Dendritic cell treated with granulocyte-macrophage colony-stimulating factor and Interleukin-4, amounts not matched to agents 40 ng/mL and 50 ng/mL, for 4 days (primary cell): Measurements from ENCODE around the gene RLN3.

Experiments
- H3K27ac Mint-ChIP-seq: one replicate; pipeline ENCODE4 v1.8.0; 2022; ENCODE audit warnings: mild to moderate bottlenecking, mixed read lengths
- H3K27me3 Mint-ChIP-seq: one replicate; pipeline ENCODE4 v1.8.0; 2022; ENCODE audit warnings: mild to moderate bottlenecking, mixed read lengths
- H3K36me3 Mint-ChIP-seq: one replicate; pipeline ENCODE4 v1.8.0; 2022; ENCODE audit warnings: low read depth, mixed read lengths
- H3K4me1 Mint-ChIP-seq: one replicate; pipeline ENCODE4 v1.8.0; 2022; ENCODE audit warnings: low read depth, mixed read lengths
- H3K4me3 Mint-ChIP-seq: one replicate; pipeline ENCODE4 v1.8.0; 2022; ENCODE audit warnings: mild to moderate bottlenecking, moderate library complexity, mixed read lengths
- H3K9me3 Mint-ChIP-seq: one replicate; pipeline ENCODE4 v1.8.0; 2022; ENCODE audit warnings: mixed read lengths
- intact Hi-C: fragments of 100-400 bp; cut with micrococcal nuclease; formaldehyde crosslinking; loops from one replicate; pipeline ENCODE4 v1.15.0; 2022

Gene RLN3

GRCh38 chr19:13985771-13986347 is 42.1 kb upstream of the RLN3 start:
- Mint-ChIP-seq H3K4me1 (peaks cover 77% of the 10 kb centered on the region), H3K27me3 (no peaks in the 10 kb centered on the region), H3K9me3 (no peaks in the 10 kb centered on the region), H3K4me3 (peak overlapping the region; percentile 61), H3K27ac (peak overlapping the region; percentile 100), H3K36me3 (peaks cover 55% of the 10 kb centered on the region)
- intact Hi-C loops = loop anchor here (2.0 to 5.0 kb wide), 2 partner anchors 19 to 46 kb away; partner anchors contain the start of gene IL27RA

GRCh38 chr19:13986348-13986904 is 41.5 kb upstream of the RLN3 start:
- Mint-ChIP-seq H3K27me3 (no peaks in the 10 kb centered on the region), H3K27ac (peak overlapping the region; percentile 100), H3K4me1 (peaks cover 76% of the 10 kb centered on the region), H3K9me3 (no peaks in the 10 kb centered on the region), H3K36me3 (peaks cover 57% of the 10 kb centered on the region), H3K4me3 (peak overlapping the region; percentile 73)
- intact Hi-C loops = loop anchor here (2.0 to 5.0 kb wide), 2 partner anchors 18 to 46 kb away; partner anchors contain the start of gene IL27RA

- peak overlapping the region; percentile 73 for H3K4me3 Mint-ChIP-seq
- H3K36me3 Mint-ChIP-seq = peaks cover 57% of the 10 kb centered on the region
- no peaks in the 10 kb centered on the region for H3K9me3 Mint-ChIP-seq
- H3K4me1 Mint-ChIP-seq = peaks cover 68% of the 10 kb centered on the region
- H3K27ac Mint-ChIP-seq = peak overlapping the region; percentile 100
- H3K27me3 Mint-ChIP-seq = no peaks in the 10 kb centered on the region
- intact Hi-C loops = loop anchor here (2.0 to 5.0 kb wide), 2 partner anchors 18 to 45 kb away; partner anchors contain the start of gene IL27RA
Observed at GRCh38 chr19:13987101-13987890, 40.7 kb upstream of the RLN3 start.

- intact Hi-C loops = loop anchor here (5.0 kb wide), 1 partner anchor 43 kb away; the partner anchor contains the start of gene IL27RA
- no peaks in the 10 kb centered on the region for H3K9me3 Mint-ChIP-seq
- peak overlapping the region; percentile 100 for H3K27ac Mint-ChIP-seq
- peaks cover 65% of the 10 kb centered on the region for H3K4me1 Mint-ChIP-seq
- peaks cover 60% of the 10 kb centered on the region for H3K36me3 Mint-ChIP-seq
- no peak overlapping the region for H3K4me3 Mint-ChIP-seq
- H3K27me3 Mint-ChIP-seq = no peaks in the 10 kb centered on the region
Observed at GRCh38 chr19:13989487-13989886, 38.5 kb upstream of the RLN3 start.

- H3K36me3 Mint-ChIP-seq = peaks cover 64% of the 10 kb centered on the region
- H3K4me3 Mint-ChIP-seq = no peak overlapping the region
- H3K9me3 Mint-ChIP-seq = no peaks in the 10 kb centered on the region
- peaks cover 63% of the 10 kb centered on the region for H3K4me1 Mint-ChIP-seq
- intact Hi-C loops = no loop called here
- H3K27me3 Mint-ChIP-seq = no peaks in the 10 kb centered on the region
- peak overlapping the region; percentile 100 for H3K27ac Mint-ChIP-seq
Observed at GRCh38 chr19:13990085-13990484, 37.9 kb upstream of the RLN3 start.

- no peak overlapping the region for H3K4me3 Mint-ChIP-seq
- no peaks in the 10 kb centered on the region for H3K9me3 Mint-ChIP-seq
- H3K27me3 Mint-ChIP-seq = no peaks in the 10 kb centered on the region
- H3K27ac Mint-ChIP-seq = no peak overlapping the region
- intact Hi-C loops = no loop called here
- peaks cover 73% of the 10 kb centered on the region for H3K36me3 Mint-ChIP-seq
- H3K4me1 Mint-ChIP-seq = peaks cover 48% of the 10 kb centered on the region
Observed at GRCh38 chr19:13992025-13992424, 35.9 kb upstream of the RLN3 start.

- H3K27ac Mint-ChIP-seq = no peak overlapping the region
- H3K36me3 Mint-ChIP-seq = peaks cover 84% of the 10 kb centered on the region
- H3K4me3 Mint-ChIP-seq = no peak overlapping the region
- intact Hi-C loops = no loop called here
- H3K4me1 Mint-ChIP-seq = peaks cover 48% of the 10 kb centered on the region
- no peaks in the 10 kb centered on the region for H3K27me3 Mint-ChIP-seq
- H3K9me3 Mint-ChIP-seq = no peaks in the 10 kb centered on the region
Observed at GRCh38 chr19:13993590-13994300, 34.2 kb upstream of the RLN3 start.

- intact Hi-C loops = no loop called here
- Mint-ChIP-seq H3K4me1 (peaks cover 35% of the 10 kb centered on the region), H3K27ac (peak overlapping the region; percentile 45), H3K27me3 (no peaks in the 10 kb centered on the region), H3K36me3 (peaks cover 79% of the 10 kb centered on the region), H3K9me3 (no peaks in the 10 kb centered on the region), H3K4me3 (no peak overlapping the region)
Observed at GRCh38 chr19:13995017-13995728, 32.8 kb upstream of the RLN3 start.

GRCh38 chr19:13995878-13996765 is 31.8 kb upstream of the RLN3 start:
- H3K4me1 Mint-ChIP-seq = peaks cover 38% of the 10 kb centered on the region
- H3K27ac Mint-ChIP-seq = no peak overlapping the region
- peaks cover 79% of the 10 kb centered on the region for H3K36me3 Mint-ChIP-seq
- no peaks in the 10 kb centered on the region for H3K9me3 Mint-ChIP-seq
- no peak overlapping the region for H3K4me3 Mint-ChIP-seq
- H3K27me3 Mint-ChIP-seq = no peaks in the 10 kb centered on the region
- intact Hi-C loops = no loop called here

GRCh38 chr19:13996928-13997630 is 30.9 kb upstream of the RLN3 start:
- Mint-ChIP-seq H3K27ac (no peak overlapping the region), H3K4me3 (no peak overlapping the region), H3K4me1 (peaks cover 46% of the 10 kb centered on the region), H3K27me3 (no peaks in the 10 kb centered on the region), H3K9me3 (no peaks in the 10 kb centered on the region), H3K36me3 (peaks cover 72% of the 10 kb centered on the region)
- intact Hi-C loops = no loop called here

GRCh38 chr19:13997631-13997962 is 30.4 kb upstream of the RLN3 start:
- H3K27ac Mint-ChIP-seq = peak overlapping the region; percentile 68
- intact Hi-C loops = no loop called here
- H3K4me1 Mint-ChIP-seq = peaks cover 51% of the 10 kb centered on the region
- H3K4me3 Mint-ChIP-seq = no peak overlapping the region
- peaks cover 72% of the 10 kb centered on the region for H3K36me3 Mint-ChIP-seq
- no peaks in the 10 kb centered on the region for H3K9me3 Mint-ChIP-seq
- H3K27me3 Mint-ChIP-seq = no peaks in the 10 kb centered on the region

- intact Hi-C loops = no loop called here
- H3K36me3 Mint-ChIP-seq = peaks cover 63% of the 10 kb centered on the region
- H3K4me3 Mint-ChIP-seq = no peak overlapping the region
Observed at GRCh38 chr19:13998426-13998825, 29.5 kb upstream of the RLN3 start.

More at GRCh38 chr19:13998426-13998825, 29.5 kb upstream of the RLN3 start:
- H3K9me3 Mint-ChIP-seq = no peaks in the 10 kb centered on the region
- H3K4me1 Mint-ChIP-seq = peaks cover 59% of the 10 kb centered on the region
- H3K27ac Mint-ChIP-seq = no peak overlapping the region
- H3K27me3 Mint-ChIP-seq = no peaks in the 10 kb centered on the region
